Dendritic cell treated with granulocyte-macrophage colony-stimulating factor and Interleukin-4, amounts not matched to agents 40 ng/mL and 50 ng/mL, for 4 days (primary cell): ENCODE data around the gene CASK.

ENCODE experiments used
- H3K27ac Mint-ChIP-seq: one replicate; pipeline ENCODE4 v1.8.0; 2022; ENCODE audit warnings: mild to moderate bottlenecking, mixed read lengths
- H3K27me3 Mint-ChIP-seq: one replicate; pipeline ENCODE4 v1.8.0; 2022; ENCODE audit warnings: mild to moderate bottlenecking, mixed read lengths
- H3K36me3 Mint-ChIP-seq: one replicate; pipeline ENCODE4 v1.8.0; 2022; ENCODE audit warnings: low read depth, mixed read lengths
- H3K4me1 Mint-ChIP-seq: one replicate; pipeline ENCODE4 v1.8.0; 2022; ENCODE audit warnings: low read depth, mixed read lengths
- H3K4me3 Mint-ChIP-seq: one replicate; pipeline ENCODE4 v1.8.0; 2022; ENCODE audit warnings: mild to moderate bottlenecking, moderate library complexity, mixed read lengths
- H3K9me3 Mint-ChIP-seq: one replicate; pipeline ENCODE4 v1.8.0; 2022; ENCODE audit warnings: mixed read lengths
- intact Hi-C: fragments of 100-400 bp; cut with micrococcal nuclease; formaldehyde crosslinking; loops from one replicate; pipeline ENCODE4 v1.15.0; 2022

The CASK gene

GRCh38 chrX:41599507-41599906 lies 323.8 kb downstream of the CASK start:
- H3K4me3 Mint-ChIP-seq, result no peak overlapping the region
- intact Hi-C loops, result no loop called here
- no peaks in the 10 kb centered on the region for H3K9me3 Mint-ChIP-seq
- H3K36me3 Mint-ChIP-seq, result no peaks in the 10 kb centered on the region
- H3K4me1 Mint-ChIP-seq, result no peaks in the 10 kb centered on the region
- no peak overlapping the region for H3K27ac Mint-ChIP-seq
- H3K27me3 Mint-ChIP-seq, result no peaks in the 10 kb centered on the region

- H3K27ac Mint-ChIP-seq, result no peak overlapping the region
- H3K27me3 Mint-ChIP-seq, result no peaks in the 10 kb centered on the region
- no peaks in the 10 kb centered on the region for H3K36me3 Mint-ChIP-seq
- intact Hi-C loops, result no loop called here
- H3K4me3 Mint-ChIP-seq, result no peak overlapping the region
- no peaks in the 10 kb centered on the region for H3K4me1 Mint-ChIP-seq
- no peaks in the 10 kb centered on the region for H3K9me3 Mint-ChIP-seq
These were observed 326.8 kb downstream of the CASK start for GRCh38 chrX:41596596-41596995.

- no peak overlapping the region for H3K27ac Mint-ChIP-seq
These were observed 328.7 kb downstream of the CASK start for GRCh38 chrX:41594634-41595033.

GRCh38 chrX:41591906-41592305 lies 331.4 kb downstream of the CASK start:
- Mint-ChIP-seq H3K4me1 (no peaks in the 10 kb centered on the region), H3K36me3 (no peaks in the 10 kb centered on the region), H3K4me3 (no peak overlapping the region), H3K9me3 (no peaks in the 10 kb centered on the region), H3K27me3 (no peaks in the 10 kb centered on the region), H3K27ac (no peak overlapping the region)
- intact Hi-C loops, result no loop called here

More at GRCh38 chrX:41594634-41595033, 328.7 kb downstream of the CASK start:
- Mint-ChIP-seq H3K9me3 (no peaks in the 10 kb centered on the region), H3K4me3 (no peak overlapping the region), H3K36me3 (no peaks in the 10 kb centered on the region), H3K27me3 (no peaks in the 10 kb centered on the region), H3K4me1 (no peaks in the 10 kb centered on the region)
- intact Hi-C loops, result no loop called here

GRCh38 chrX:41590641-41591040 lies 332.7 kb downstream of the CASK start:
- no peak overlapping the region for H3K27ac Mint-ChIP-seq
- intact Hi-C loops, result no loop called here
- H3K4me3 Mint-ChIP-seq, result no peak overlapping the region
- H3K4me1 Mint-ChIP-seq, result no peaks in the 10 kb centered on the region
- H3K27me3 Mint-ChIP-seq, result no peaks in the 10 kb centered on the region
- no peaks in the 10 kb centered on the region for H3K9me3 Mint-ChIP-seq
- no peaks in the 10 kb centered on the region for H3K36me3 Mint-ChIP-seq

GRCh38 chrX:41589634-41590270 lies 333.6 kb downstream of the CASK start:
- Mint-ChIP-seq H3K9me3 (no peaks in the 10 kb centered on the region), H3K27ac (no peak overlapping the region), H3K36me3 (peaks cover 4% of the 10 kb centered on the region), H3K4me1 (no peaks in the 10 kb centered on the region), H3K27me3 (no peaks in the 10 kb centered on the region), H3K4me3 (no peak overlapping the region)
- intact Hi-C loops, result no loop called here

GRCh38 chrX:41588271-41588670 lies 335.1 kb downstream of the CASK start:
- Mint-ChIP-seq H3K9me3 (no peaks in the 10 kb centered on the region), H3K4me1 (no peaks in the 10 kb centered on the region)
- intact Hi-C loops, result no loop called here

GRCh38 chrX:41580423-41581064 lies 342.8 kb downstream of the CASK start:
- Mint-ChIP-seq H3K27me3 (no peaks in the 10 kb centered on the region), H3K9me3 (no peaks in the 10 kb centered on the region), H3K4me3 (no peak overlapping the region), H3K36me3 (peaks cover 13% of the 10 kb centered on the region), H3K4me1 (peaks cover 6% of the 10 kb centered on the region), H3K27ac (no peak overlapping the region)
- intact Hi-C loops, result no loop called here

More at GRCh38 chrX:41588271-41588670, 335.1 kb downstream of the CASK start:
- H3K27me3 Mint-ChIP-seq, result no peaks in the 10 kb centered on the region
- no peak overlapping the region for H3K27ac Mint-ChIP-seq
- H3K36me3 Mint-ChIP-seq, result peaks cover 6% of the 10 kb centered on the region
- no peak overlapping the region for H3K4me3 Mint-ChIP-seq

GRCh38 chrX:41563876-41564275 lies 359.5 kb downstream of the CASK start:
- no peaks in the 10 kb centered on the region for H3K27me3 Mint-ChIP-seq
- no peak overlapping the region for H3K4me3 Mint-ChIP-seq
- H3K36me3 Mint-ChIP-seq, result no peaks in the 10 kb centered on the region
- intact Hi-C loops, result no loop called here
- H3K27ac Mint-ChIP-seq, result no peak overlapping the region
- H3K4me1 Mint-ChIP-seq, result peaks cover 5% of the 10 kb centered on the region
- no peaks in the 10 kb centered on the region for H3K9me3 Mint-ChIP-seq

- no peak overlapping the region for H3K4me3 Mint-ChIP-seq
- intact Hi-C loops, result no loop called here
- H3K9me3 Mint-ChIP-seq, result no peaks in the 10 kb centered on the region
- H3K36me3 Mint-ChIP-seq, result no peaks in the 10 kb centered on the region
- H3K27me3 Mint-ChIP-seq, result no peaks in the 10 kb centered on the region
- no peak overlapping the region for H3K27ac Mint-ChIP-seq
- H3K4me1 Mint-ChIP-seq, result peaks cover 5% of the 10 kb centered on the region
These were observed 362.3 kb downstream of the CASK start for GRCh38 chrX:41561045-41561444.

- Mint-ChIP-seq H3K9me3 (no peaks in the 10 kb centered on the region), H3K4me1 (peaks cover 5% of the 10 kb centered on the region), H3K27me3 (no peaks in the 10 kb centered on the region), H3K4me3 (no peak overlapping the region), H3K36me3 (no peaks in the 10 kb centered on the region), H3K27ac (peak overlapping the region; percentile 76)
- intact Hi-C loops, result loop anchor here (5.0 kb wide), 1 partner anchor 148 kb away; no protein-coding TSS in a partner anchor
These were observed 363.9 kb downstream of the CASK start for GRCh38 chrX:41559235-41560052.

GRCh38 chrX:41558531-41558930 lies 364.8 kb downstream of the CASK start:
- Mint-ChIP-seq H3K4me1 (peaks cover 5% of the 10 kb centered on the region), H3K27ac (peak overlapping the region; percentile 76), H3K36me3 (no peaks in the 10 kb centered on the region), H3K27me3 (no peaks in the 10 kb centered on the region), H3K9me3 (no peaks in the 10 kb centered on the region), H3K4me3 (no peak overlapping the region)
- intact Hi-C loops, result loop anchor here (1.0 to 5.0 kb wide), 2 partner anchors 149 to 202 kb away; no protein-coding TSS in a partner anchor

GRCh38 chrX:41556958-41557357 lies 366.4 kb downstream of the CASK start:
- intact Hi-C loops, result loop anchor here (5.0 kb wide), 1 partner anchor 150 kb away; no protein-coding TSS in a partner anchor
- Mint-ChIP-seq H3K27me3 (no peaks in the 10 kb centered on the region), H3K4me3 (no peak overlapping the region), H3K36me3 (no peaks in the 10 kb centered on the region), H3K9me3 (no peaks in the 10 kb centered on the region), H3K27ac (no peak overlapping the region), H3K4me1 (peaks cover 5% of the 10 kb centered on the region)

GRCh38 chrX:41553688-41554087 lies 369.7 kb downstream of the CASK start:
- intact Hi-C loops, result no loop called here
- H3K27ac Mint-ChIP-seq, result no peak overlapping the region
- no peak overlapping the region for H3K4me3 Mint-ChIP-seq
- no peaks in the 10 kb centered on the region for H3K4me1 Mint-ChIP-seq
- H3K9me3 Mint-ChIP-seq, result no peaks in the 10 kb centered on the region
- no peaks in the 10 kb centered on the region for H3K36me3 Mint-ChIP-seq
- no peaks in the 10 kb centered on the region for H3K27me3 Mint-ChIP-seq
